ENCODE data around the gene OBSCN.

DNA sequence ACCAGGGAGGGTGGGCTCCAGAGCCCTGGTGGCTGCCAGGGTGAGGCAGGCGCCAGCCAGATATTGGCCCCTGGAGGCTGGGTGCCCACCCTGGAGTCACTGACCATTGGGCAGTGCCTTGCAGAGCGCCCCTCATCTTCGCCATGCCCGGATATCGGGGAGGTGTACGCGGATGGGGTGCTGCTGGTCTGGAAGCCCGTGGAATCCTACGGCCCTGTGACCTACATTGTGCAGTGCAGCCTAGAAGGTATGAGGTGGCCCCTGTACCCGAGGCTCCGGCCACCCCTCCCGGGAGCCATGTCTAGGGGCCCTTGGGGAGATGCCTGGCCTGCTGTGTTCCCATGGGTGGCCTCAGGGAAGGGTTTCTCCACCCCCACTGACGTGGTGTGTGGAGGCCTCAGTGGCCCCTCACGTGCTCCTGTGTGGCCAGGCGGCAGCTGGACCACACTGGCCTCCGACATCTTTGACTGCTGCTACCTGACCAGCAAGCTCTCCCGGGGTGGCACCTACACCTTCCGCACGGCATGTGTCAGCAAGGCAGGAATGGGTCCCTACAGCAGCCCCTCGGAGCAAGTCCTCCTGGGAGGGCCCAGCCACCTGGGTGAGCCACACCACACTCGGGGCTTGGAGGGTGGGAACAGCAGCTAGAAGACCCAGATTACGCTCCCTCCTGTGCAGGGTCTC is 167.9 kb downstream of the OBSCN start:
- TF ChIP-seq, protein P1, sequence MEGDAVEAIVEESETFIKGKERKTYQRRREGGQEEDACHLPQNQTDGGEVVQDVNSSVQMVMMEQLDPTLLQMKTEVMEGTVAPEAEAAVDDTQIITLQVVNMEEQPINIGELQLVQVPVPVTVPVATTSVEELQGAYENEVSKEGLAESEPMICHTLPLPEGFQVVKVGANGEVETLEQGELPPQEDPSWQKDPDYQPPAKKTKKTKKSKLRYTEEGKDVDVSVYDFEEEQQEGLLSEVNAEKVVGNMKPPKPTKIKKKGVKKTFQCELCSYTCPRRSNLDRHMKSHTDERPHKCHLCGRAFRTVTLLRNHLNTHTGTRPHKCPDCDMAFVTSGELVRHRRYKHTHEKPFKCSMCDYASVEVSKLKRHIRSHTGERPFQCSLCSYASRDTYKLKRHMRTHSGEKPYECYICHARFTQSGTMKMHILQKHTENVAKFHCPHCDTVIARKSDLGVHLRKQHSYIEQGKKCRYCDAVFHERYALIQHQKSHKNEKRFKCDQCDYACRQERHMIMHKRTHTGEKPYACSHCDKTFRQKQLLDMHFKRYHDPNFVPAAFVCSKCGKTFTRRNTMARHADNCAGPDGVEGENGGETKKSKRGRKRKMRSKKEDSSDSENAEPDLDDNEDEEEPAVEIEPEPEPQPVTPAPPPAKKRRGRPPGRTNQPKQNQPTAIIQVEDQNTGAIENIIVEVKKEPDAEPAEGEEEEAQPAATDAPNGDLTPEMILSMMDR (IDR thresholded peaks at IDR 0.05), result no peak
- TF ChIP-seq EZH2phosphoT487 (IDR thresholded peaks at IDR 0.05) (no peak), EZH2 (IDR thresholded peaks at IDR 0.05) (no peak)
